Osteoblast (primary cell): ENCODE data around the gene APPL1. TPM values are rescaled to one million over a fixed set of nuclear protein-coding genes. Genes with fewer than 3 reads are reported as not detected.

Experiments used
- DNase-seq: peaks from one replicate; pipeline ENCODE4 v3.0.0; 2011; ENCODE audit warnings: low spot score, mixed read lengths; ENCODE audit not compliant: insufficient read length; ENCODE audit errors: missing footprints
- H2AFZ ChIP-seq: 2 replicates; pipeline ENCODE4 v1.6.0; 2011; ENCODE audit warnings: mild to moderate bottlenecking, low read length
- H3K27ac ChIP-seq: 2 replicates; pipeline ENCODE4 v1.5.1; 2011; ENCODE audit warnings: mild to moderate bottlenecking, low read depth, low read length, moderate library complexity
- H3K27me3 ChIP-seq: 2 replicates; pipeline ENCODE4 v1.6.0; 2012; ENCODE audit warnings: mild to moderate bottlenecking, control low read depth, inconsistent platforms, low read length, moderate library complexity; ENCODE audit not compliant: insufficient read depth
- H3K36me3 ChIP-seq: 2 replicates; pipeline ENCODE4 v1.5.1; 2011; ENCODE audit warnings: mild to moderate bottlenecking, low read length, control low read depth, moderate library complexity; ENCODE audit not compliant: insufficient read depth
- H3K4me1 ChIP-seq: 2 replicates; pipeline ENCODE4 v1.5.1; 2011; ENCODE audit warnings: mild to moderate bottlenecking, low read length, control low read depth, moderate library complexity; ENCODE audit not compliant: insufficient read depth
- H3K4me2 ChIP-seq: 2 replicates; pipeline ENCODE4 v1.6.0; 2011; ENCODE audit warnings: mild to moderate bottlenecking, low read length; ENCODE audit not compliant: insufficient read depth
- H3K4me3 ChIP-seq: fragments of 200-600 bp; sonication (generic); 3 replicates; pipeline ENCODE4 v1.5.1; 2012; ENCODE audit warnings: mild to moderate bottlenecking, low read length, inconsistent platforms; ENCODE audit not compliant: insufficient read depth
- H3K79me2 ChIP-seq: 2 replicates; pipeline ENCODE4 v1.6.0; 2012; ENCODE audit warnings: mild to moderate bottlenecking, low read length, control low read depth, inconsistent platforms; ENCODE audit not compliant: insufficient read depth
- H3K9me3 ChIP-seq: 2 replicates; pipeline ENCODE4 v1.5.1; 2011; ENCODE audit warnings: low read depth, low read length, control low read depth
- H4K20me1 ChIP-seq: 2 replicates; pipeline ENCODE4 v1.6.0; 2012; ENCODE audit warnings: mild to moderate bottlenecking, low read length, control low read depth; ENCODE audit not compliant: insufficient read depth
- CTCF ChIP-seq: IDR thresholded peaks from 2 replicates; pipeline ENCODE4 v1.5.1; 2011; ENCODE audit warnings: mild to moderate bottlenecking, low read depth, low read length, moderate library complexity; ENCODE audit errors: extremely low read depth
- total RNA-seq: library from RNA; depleted of rRNA; stranded (reverse); fragments of >200 nt; gene quantifications from 2 replicates; pipeline ENCODE4 v1.2.3, GENCODE V29; 2012

Gene APPL1
- total RNA-seq, 1 donor = 53.6 TPM

GRCh38 chr3:57224856-57225255, 2.7 kb upstream of the APPL1 start:
- peaks cover 15% of the 10 kb centered on the region for H3K79me2 ChIP-seq
- no peaks in the 10 kb centered on the region for H3K9me3 ChIP-seq
- no peak overlapping the region for H3K27ac ChIP-seq
- peaks cover 29% of the 10 kb centered on the region for H3K4me1 ChIP-seq
- H3K4me2 ChIP-seq = peak overlapping the region; percentile 48
- no peak for TF ChIP-seq CTCF
- H2AFZ ChIP-seq = peak overlapping the region; percentile 70
- H3K36me3 ChIP-seq = no peaks in the 10 kb centered on the region
- H4K20me1 ChIP-seq = peaks cover 8% of the 10 kb centered on the region
- DNase-seq = peak; percentile 82
- no peak overlapping the region for H3K4me3 ChIP-seq
- no peaks in the 10 kb centered on the region for H3K27me3 ChIP-seq

GRCh38 chr3:57226176-57226575, 1.4 kb upstream of the APPL1 start:
- Histone ChIP-seq H3K4me3 (no peak overlapping the region), H3K36me3 (no peaks in the 10 kb centered on the region), H3K9me3 (no peaks in the 10 kb centered on the region), H3K4me1 (peaks cover 31% of the 10 kb centered on the region), H2AFZ (peak overlapping the region; percentile 6), H4K20me1 (peaks cover 16% of the 10 kb centered on the region), H3K4me2 (no peak overlapping the region), H3K79me2 (peaks cover 27% of the 10 kb centered on the region), H3K27ac (no peak overlapping the region), H3K27me3 (no peaks in the 10 kb centered on the region)
- TF ChIP-seq CTCF = no peak
- peak; percentile 11 for DNase-seq

GRCh38 chr3:57227930-57228751, 612 bp downstream of the APPL1 start:
- H3K27me3 ChIP-seq = no peaks in the 10 kb centered on the region
- peak overlapping the region; percentile 86 for H3K27ac ChIP-seq
- H3K36me3 ChIP-seq = no peaks in the 10 kb centered on the region
- H3K4me3 ChIP-seq = peak overlapping the region; percentile 94
- no peaks in the 10 kb centered on the region for H3K9me3 ChIP-seq
- H3K4me1 ChIP-seq = peaks cover 31% of the 10 kb centered on the region
- peak overlapping the region; percentile 91 for H2AFZ ChIP-seq
- H3K4me2 ChIP-seq = peak overlapping the region; percentile 93
- TF ChIP-seq CTCF = no peak
- DNase-seq = peak; percentile 89
- H3K79me2 ChIP-seq = peaks cover 46% of the 10 kb centered on the region
- H4K20me1 ChIP-seq = peaks cover 28% of the 10 kb centered on the region

GRCh38 chr3:57230006-57230405, 2.5 kb downstream of the APPL1 start:
- Histone ChIP-seq H3K36me3 (no peaks in the 10 kb centered on the region), H3K9me3 (no peaks in the 10 kb centered on the region), H3K4me3 (no peak overlapping the region), H4K20me1 (peaks cover 28% of the 10 kb centered on the region), H3K79me2 (peaks cover 56% of the 10 kb centered on the region), H3K4me2 (peak overlapping the region; percentile 93), H2AFZ (no peak overlapping the region), H3K4me1 (peaks cover 23% of the 10 kb centered on the region), H3K27ac (no peak overlapping the region), H3K27me3 (no peaks in the 10 kb centered on the region)
- no peak for TF ChIP-seq CTCF
- DNase-seq = peak; percentile 41
